Epidermal melanocyte (primary cell): ENCODE results near the gene SLIT1.

Experiments
- DNase-seq: peaks from one replicate; pipeline ENCODE4 v3.0.0; 2011; ENCODE audit warnings: low spot score; ENCODE audit not compliant: insufficient read length

Gene SLIT1

GRCh38 chr10:96975136-96975535 lies 210.6 kb downstream of the SLIT1 start:
- no peak for DNase-seq

- no peak for DNase-seq
Observed at GRCh38 chr10:96973809-96974747, 211.7 kb downstream of the SLIT1 start.

DNA sequence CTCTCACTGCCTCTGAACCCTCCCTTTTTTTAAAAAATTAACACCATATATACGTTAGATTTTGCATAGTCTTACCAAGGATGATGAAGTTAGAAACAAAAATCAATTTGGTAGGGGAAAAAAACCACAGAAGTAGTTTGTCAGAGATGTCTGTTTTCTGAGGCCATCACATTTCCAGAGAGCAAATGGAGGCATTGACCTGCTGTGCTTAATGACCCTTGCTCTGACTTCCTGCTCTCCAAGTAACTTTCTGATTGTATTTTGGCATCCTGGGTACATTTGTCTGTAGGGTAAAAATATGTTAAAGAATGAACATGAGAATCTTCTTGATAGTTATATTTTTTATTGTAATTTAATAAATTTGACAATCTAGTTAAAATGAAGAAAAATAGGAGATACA lies 213.5 kb downstream of the SLIT1 start:
- no peak for DNase-seq

GRCh38 chr10:96971324-96971723 lies 214.4 kb downstream of the SLIT1 start:
- DNase-seq: no peak

- no peak for DNase-seq
Observed at GRCh38 chr10:96968682-96969423, 216.9 kb downstream of the SLIT1 start.

DNA sequence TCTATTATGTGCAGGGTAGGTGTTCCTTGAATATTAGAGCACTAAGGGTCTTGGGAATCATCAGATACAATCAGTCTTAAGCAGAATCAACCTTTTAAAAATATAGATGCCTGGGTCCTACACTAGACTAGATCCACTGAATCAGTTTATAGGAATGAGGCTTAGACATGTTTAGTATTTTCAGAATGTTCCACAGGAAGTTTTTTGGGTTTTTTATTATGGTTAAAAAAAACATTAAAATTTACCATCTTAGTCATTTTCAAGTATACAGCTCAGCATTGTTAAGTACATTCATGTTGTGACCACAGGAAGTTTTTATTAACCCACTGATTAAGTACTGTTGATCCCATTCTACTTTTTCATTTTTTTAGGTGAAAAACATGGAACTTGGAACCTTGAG lies 217.9 kb downstream of the SLIT1 start:
- DNase-seq: no peak

GRCh38 chr10:96964131-96964530 lies 221.6 kb downstream of the SLIT1 start:
- DNase-seq: no peak

- DNase-seq: no peak
Observed at GRCh38 chr10:96960872-96961271, 224.9 kb downstream of the SLIT1 start.

DNA sequence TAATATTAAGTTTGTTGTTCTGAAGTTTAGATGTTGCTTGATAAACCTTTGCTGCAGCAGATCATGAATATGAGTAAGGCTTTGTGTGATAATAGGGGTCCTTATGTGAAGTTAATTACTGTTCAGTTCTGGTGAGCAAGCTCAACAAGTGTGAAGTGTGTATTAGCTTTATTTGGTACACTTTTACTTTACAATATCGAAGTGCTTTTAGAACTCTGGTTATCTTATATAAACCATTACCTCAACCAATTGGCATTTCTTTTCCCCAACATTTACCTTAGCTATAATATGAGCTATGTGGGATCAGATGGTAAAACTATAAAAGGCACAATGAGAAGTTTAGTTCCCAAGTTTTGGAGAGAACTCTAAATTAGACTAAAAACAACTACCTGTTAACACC lies 226.0 kb downstream of the SLIT1 start:
- DNase-seq: no peak

DNA sequence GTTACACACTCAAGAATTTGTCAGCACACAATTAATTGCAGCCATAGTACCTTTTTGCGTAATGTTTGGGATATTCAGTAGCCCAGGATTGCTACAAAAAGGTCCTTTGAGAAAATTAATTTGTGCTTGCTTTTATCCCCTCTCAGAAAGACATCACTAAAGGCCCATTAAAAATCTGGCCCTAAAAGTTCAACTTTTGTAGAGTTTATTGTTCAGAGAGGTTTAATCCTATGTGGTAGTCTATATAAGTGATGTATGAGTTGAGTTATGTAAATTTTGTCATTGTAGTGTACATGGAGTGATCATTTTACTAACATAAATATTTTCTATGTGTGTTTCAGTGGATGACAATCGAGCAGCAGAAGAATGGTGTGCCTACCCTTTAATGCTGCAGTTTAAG lies 227.7 kb downstream of the SLIT1 start:
- no peak for DNase-seq

- no peak for DNase-seq
Observed at GRCh38 chr10:96955794-96956193, 230.0 kb downstream of the SLIT1 start.

GRCh38 chr10:96951954-96952353 lies 233.8 kb downstream of the SLIT1 start:
- no peak for DNase-seq

GRCh38 chr10:96949039-96949683 lies 236.6 kb downstream of the SLIT1 start:
- no peak for DNase-seq
